ENCODE results near the gene KCNG1. TPM values are rescaled to one million over a fixed set of nuclear protein-coding genes. Genes with fewer than 3 reads are reported as not detected.

KCNG1 gene
- total and polyA plus RNA-seq, 2 donors (not counting 1 experiment from before 2014, with no cell fraction given): 16.9 to 57.7 TPM

GRCh38 chr20:50969435-50969834, 53.5 kb downstream of the KCNG1 start:
- DNase-seq (no peak), ATAC-seq (ENCODE audit: low read depth) (no peak)
- WGBS (ENCODE audit: insufficient coverage): 57% methylated on average over 1 of the region's 5 CpGs
- Histone ChIP-seq H3K4me2 (replicated peaks; ENCODE audit: low read depth, low read length, poor library complexity, severe bottlenecking) (no peak overlapping the region), H3K36me3 (replicated peaks in 1 of 2; ENCODE audit: control extremely low read depth in 1 of 2, control insufficient read depth in 1 of 2, extremely low read depth in 1 of 2, insufficient read depth in 2 of 2, low read length in 1 of 2) (no peaks in the 10 kb centered on the region), H3K9me3 (ENCODE audit: control extremely low read depth in 1 of 3, control insufficient read depth in 2 of 3, insufficient read depth in 1 of 3, low read length in 2 of 3) (no peaks in the 10 kb centered on the region), H3K4me3 (ENCODE audit: control extremely low read depth in 1 of 5, extremely low read depth in 1 of 5, insufficient read depth in 1 of 5, low read depth in 2 of 5, low read length in 4 of 5) (no peak overlapping the region), H3K79me2 (ENCODE audit: control insufficient read depth, insufficient read depth, low read length) (no peaks in the 10 kb centered on the region), H3K9ac (ENCODE audit: low read length) (no peak overlapping the region), H4K20me1 (ENCODE audit: control insufficient read depth, insufficient read depth, low read length, poor library complexity, severe bottlenecking) (no peaks in the 10 kb centered on the region), H3K27ac (ENCODE audit: low read length in 2 of 2) (no peak overlapping the region), H3K4me1 (ENCODE audit: control insufficient read depth in 2 of 2, insufficient read depth in 2 of 2, low read length in 2 of 2) (no peaks in the 10 kb centered on the region), H2AFZ (ENCODE audit: insufficient read depth, low read depth, low read length, poor library complexity, severe bottlenecking) (no peak overlapping the region), H3K27me3 (replicated peaks in 1 of 4; ENCODE audit: control extremely low read depth in 1 of 4, control insufficient read depth in 3 of 4, insufficient read depth in 4 of 4, low read length in 3 of 4) (peaks cover 0 to 8% (median 2%) of the 10 kb centered on the region in 4 experiments)
- ChIA-PET POLR2A (no interaction called here), CTCF (no interaction called here)
- H3K4me3 Mint-ChIP-seq: no peak overlapping the region
- intact Hi-C loops (cut with micrococcal nuclease): no loop called here
- H3K27ac Mint-ChIP-seq: no peak overlapping the region
- H3K4me1 Mint-ChIP-seq: no peaks in the 10 kb centered on the region
- H3K27me3 Mint-ChIP-seq: peaks cover 15% of the 10 kb centered on the region
- no peaks in the 10 kb centered on the region for H3K9me3 Mint-ChIP-seq (ENCODE audit: insufficient read depth)
- TF ChIP-seq EZH2 (IDR thresholded peaks at IDR 0.05; ENCODE audit: borderline replicate concordance, insufficient read depth, low read depth, low read length, poor library complexity, severe bottlenecking) (no peak), CTCF (IDR thresholded peaks at IDR 0.05) (no peak)

- Histone ChIP-seq H2AFZ (ENCODE audit: insufficient read depth, low read depth, low read length, poor library complexity, severe bottlenecking) (no peak overlapping the region), H3K9ac (ENCODE audit: low read length) (no peak overlapping the region), H3K79me2 (ENCODE audit: control insufficient read depth, insufficient read depth, low read length) (peaks cover 1% of the 10 kb centered on the region), H3K27ac (ENCODE audit: low read length in 2 of 2) (no peak overlapping the region), H3K4me1 (ENCODE audit: control insufficient read depth in 2 of 2, insufficient read depth in 2 of 2, low read length in 2 of 2) (no peaks in the 10 kb centered on the region), H3K9me3 (ENCODE audit: control extremely low read depth in 1 of 3, control insufficient read depth in 2 of 3, insufficient read depth in 1 of 3, low read length in 2 of 3) (no peaks in the 10 kb centered on the region), H3K36me3 (replicated peaks in 1 of 2; ENCODE audit: control extremely low read depth in 1 of 2, control insufficient read depth in 1 of 2, extremely low read depth in 1 of 2, insufficient read depth in 2 of 2, low read length in 1 of 2) (no peaks in the 10 kb centered on the region), H3K4me2 (replicated peaks; ENCODE audit: low read depth, low read length, poor library complexity, severe bottlenecking) (no peak overlapping the region), H3K4me3 (ENCODE audit: control extremely low read depth in 1 of 5, extremely low read depth in 1 of 5, insufficient read depth in 1 of 5, low read depth in 2 of 5, low read length in 4 of 5) (no peak overlapping the region), H4K20me1 (ENCODE audit: control insufficient read depth, insufficient read depth, low read length, poor library complexity, severe bottlenecking) (peaks cover 3% of the 10 kb centered on the region), H3K27me3 (replicated peaks in 1 of 4; ENCODE audit: control extremely low read depth in 1 of 4, control insufficient read depth in 3 of 4, insufficient read depth in 4 of 4, low read length in 3 of 4) (peaks cover 0 to 8% (median 2%) of the 10 kb centered on the region in 4 experiments)
- Mint-ChIP-seq H3K27me3 (peaks cover 13% of the 10 kb centered on the region), H3K27ac (no peak overlapping the region), H3K4me3 (no peak overlapping the region), H3K4me1 (no peaks in the 10 kb centered on the region), H3K9me3 (ENCODE audit: insufficient read depth) (no peaks in the 10 kb centered on the region)
- WGBS (ENCODE audit: insufficient coverage): 91% methylated on average over 7 of the region's 9 CpGs
- POLR2A ChIA-PET: interaction anchor here (0.7 kb wide), 1 partner anchor 432 kb away, joined by 3 read pairs; no protein-coding TSS in a partner anchor
- intact Hi-C loops (cut with micrococcal nuclease): no loop called here
- ATAC-seq (ENCODE audit: low read depth) (no peak), DNase-seq (no peak)
- TF ChIP-seq CTCF (IDR thresholded peaks at IDR 0.05) (no peak), EZH2 (IDR thresholded peaks at IDR 0.05; ENCODE audit: borderline replicate concordance, insufficient read depth, low read depth, low read length, poor library complexity, severe bottlenecking) (no peak)
- CTCF ChIA-PET: interaction anchor here (1.3 kb wide), 1 partner anchor 217 kb away, joined by 3 read pairs; no protein-coding TSS in a partner anchor
Observed at GRCh38 chr20:50968289-50968688, 54.6 kb downstream of the KCNG1 start.
